ENCODE measurements around the gene TMCO6.
A peak's percentile ranks its signal among the peaks of the same experiment; 100 is the strongest.

The TMCO6 gene

GRCh38 chr5:140603734-140604133 is 35.5 kb upstream of the TMCO6 start:
- Histone ChIP-seq H3K56ac (ENCODE audit: low read length) (no peak overlapping the region), H3K79me1 (ENCODE audit: low read length) (no peaks in the 10 kb centered on the region), H2BK120ac (ENCODE audit: low read depth, low read length) (no peak overlapping the region), H4K5ac (ENCODE audit: low read length) (no peak overlapping the region), H3K4me1 (ENCODE audit: control insufficient read depth, low read depth, low read length) (no peaks in the 10 kb centered on the region), H2BK15ac (replicated peaks; ENCODE audit: low read depth) (no peak overlapping the region), H3K23ac (ENCODE audit: low read length) (no peak overlapping the region), H3K9ac (ENCODE audit: low read length) (no peak overlapping the region), H2AK5ac (ENCODE audit: low read length) (no peak overlapping the region), H3K36me3 (ENCODE audit: control insufficient read depth, insufficient read depth, low read length) (no peaks in the 10 kb centered on the region), H4K8ac (ENCODE audit: low read depth, low read length) (no peak overlapping the region), H3K4ac (ENCODE audit: low read depth, low read length) (no peak overlapping the region), H3K27me3 (ENCODE audit: insufficient read depth, low read length, poor library complexity) (no peaks in the 10 kb centered on the region), H3K18ac (ENCODE audit: low read length) (no peak overlapping the region), H3K4me2 (ENCODE audit: low read length) (no peak overlapping the region), H3K79me2 (ENCODE audit: control insufficient read depth, insufficient read depth, low read length) (no peaks in the 10 kb centered on the region), H3K27ac (ENCODE audit: low read depth, low read length) (no peak overlapping the region), H2BK5ac (ENCODE audit: low read length) (no peak overlapping the region), H3K4me3 (ENCODE audit: low read length) (no peak overlapping the region)
- no peak for DNase-seq
- WGBS (ENCODE audit: extremely low coverage, insufficient coverage, low lambda C conversion rate), result no CpG with 5 or more reads among the region's 2 CpGs

- H3K4ac ChIP-seq (ENCODE audit: low read depth, low read length), result no peak overlapping the region
- no peaks in the 10 kb centered on the region for H3K79me1 ChIP-seq (ENCODE audit: low read length)
- H3K4me1 ChIP-seq (ENCODE audit: control insufficient read depth, low read depth, low read length), result no peaks in the 10 kb centered on the region
- DNase-seq, result no peak
- no peak overlapping the region for H3K56ac ChIP-seq (ENCODE audit: low read length)
- no peak overlapping the region for H3K9ac ChIP-seq (ENCODE audit: low read length)
- no peaks in the 10 kb centered on the region for H3K36me3 ChIP-seq (ENCODE audit: control insufficient read depth, insufficient read depth, low read length)
- no peak overlapping the region for H2BK120ac ChIP-seq (ENCODE audit: low read depth, low read length)
- H3K4me2 ChIP-seq (ENCODE audit: low read length), result no peak overlapping the region
- H4K8ac ChIP-seq (ENCODE audit: low read depth, low read length), result no peak overlapping the region
- no peaks in the 10 kb centered on the region for H3K79me2 ChIP-seq (ENCODE audit: control insufficient read depth, insufficient read depth, low read length)
- WGBS (ENCODE audit: extremely low coverage, insufficient coverage, low lambda C conversion rate), result no CpG with 5 or more reads among the region's 3 CpGs
- no peak overlapping the region for H4K5ac ChIP-seq (ENCODE audit: low read length)
- H2AK5ac ChIP-seq (ENCODE audit: low read length), result no peak overlapping the region
- H3K18ac ChIP-seq (ENCODE audit: low read length), result no peak overlapping the region
- H2BK5ac ChIP-seq (ENCODE audit: low read length), result no peak overlapping the region
- no peak overlapping the region for H3K23ac ChIP-seq (ENCODE audit: low read length)
- H3K27ac ChIP-seq (ENCODE audit: low read depth, low read length), result no peak overlapping the region
- H3K4me3 ChIP-seq (ENCODE audit: low read length), result no peak overlapping the region
- H3K27me3 ChIP-seq (ENCODE audit: insufficient read depth, low read length, poor library complexity), result no peaks in the 10 kb centered on the region
- H2BK15ac ChIP-seq (replicated peaks; ENCODE audit: low read depth), result no peak overlapping the region
These were observed 33.4 kb upstream of the TMCO6 start for GRCh38 chr5:140605879-140606278.

GRCh38 chr5:140607031-140607430 is 32.2 kb upstream of the TMCO6 start:
- H2AK5ac ChIP-seq (ENCODE audit: low read length), result no peak overlapping the region
- H2BK120ac ChIP-seq (ENCODE audit: low read depth, low read length), result no peak overlapping the region
- no peak overlapping the region for H3K4ac ChIP-seq (ENCODE audit: low read depth, low read length)
- H3K9ac ChIP-seq (ENCODE audit: low read length), result no peak overlapping the region
- no peak for DNase-seq
- H4K5ac ChIP-seq (ENCODE audit: low read length), result no peak overlapping the region
- no peak overlapping the region for H2BK5ac ChIP-seq (ENCODE audit: low read length)
- H3K18ac ChIP-seq (ENCODE audit: low read length), result no peak overlapping the region
- no peaks in the 10 kb centered on the region for H3K36me3 ChIP-seq (ENCODE audit: control insufficient read depth, insufficient read depth, low read length)
- no peaks in the 10 kb centered on the region for H3K27me3 ChIP-seq (ENCODE audit: insufficient read depth, low read length, poor library complexity)
- H3K4me2 ChIP-seq (ENCODE audit: low read length), result no peak overlapping the region
- H4K8ac ChIP-seq (ENCODE audit: low read depth, low read length), result no peak overlapping the region
- no peaks in the 10 kb centered on the region for H3K79me2 ChIP-seq (ENCODE audit: control insufficient read depth, insufficient read depth, low read length)
- no peak overlapping the region for H3K4me3 ChIP-seq (ENCODE audit: low read length)
- H3K4me1 ChIP-seq (ENCODE audit: control insufficient read depth, low read depth, low read length), result no peaks in the 10 kb centered on the region
- no peak overlapping the region for H3K56ac ChIP-seq (ENCODE audit: low read length)
- no peaks in the 10 kb centered on the region for H3K79me1 ChIP-seq (ENCODE audit: low read length)
- no peak overlapping the region for H3K27ac ChIP-seq (ENCODE audit: low read depth, low read length)
- no peak overlapping the region for H3K23ac ChIP-seq (ENCODE audit: low read length)
- no peak overlapping the region for H2BK15ac ChIP-seq (replicated peaks; ENCODE audit: low read depth)
- no CpG with 5 or more reads among the region's 2 CpGs for WGBS (ENCODE audit: extremely low coverage, insufficient coverage, low lambda C conversion rate)

GRCh38 chr5:140608722-140609121 is 30.5 kb upstream of the TMCO6 start:
- no peak overlapping the region for H3K23ac ChIP-seq (ENCODE audit: low read length)
- no peak overlapping the region for H3K9ac ChIP-seq (ENCODE audit: low read length)
- H3K18ac ChIP-seq (ENCODE audit: low read length), result no peak overlapping the region
- H4K5ac ChIP-seq (ENCODE audit: low read length), result no peak overlapping the region
- H3K4ac ChIP-seq (ENCODE audit: low read depth, low read length), result no peak overlapping the region
- H3K27ac ChIP-seq (ENCODE audit: low read depth, low read length), result no peak overlapping the region
- no peak for DNase-seq
- no peaks in the 10 kb centered on the region for H3K79me1 ChIP-seq (ENCODE audit: low read length)
- H2BK5ac ChIP-seq (ENCODE audit: low read length), result no peak overlapping the region
- H2AK5ac ChIP-seq (ENCODE audit: low read length), result no peak overlapping the region
- no peak overlapping the region for H3K56ac ChIP-seq (ENCODE audit: low read length)
- H3K4me3 ChIP-seq (ENCODE audit: low read length), result no peak overlapping the region
- H3K4me1 ChIP-seq (ENCODE audit: control insufficient read depth, low read depth, low read length), result no peaks in the 10 kb centered on the region
- H3K4me2 ChIP-seq (ENCODE audit: low read length), result no peak overlapping the region
- H3K27me3 ChIP-seq (ENCODE audit: insufficient read depth, low read length, poor library complexity), result no peaks in the 10 kb centered on the region
- H2BK15ac ChIP-seq (replicated peaks; ENCODE audit: low read depth), result no peak overlapping the region
- no peaks in the 10 kb centered on the region for H3K36me3 ChIP-seq (ENCODE audit: control insufficient read depth, insufficient read depth, low read length)
- no peak overlapping the region for H4K8ac ChIP-seq (ENCODE audit: low read depth, low read length)
- no peaks in the 10 kb centered on the region for H3K79me2 ChIP-seq (ENCODE audit: control insufficient read depth, insufficient read depth, low read length)
- no peak overlapping the region for H2BK120ac ChIP-seq (ENCODE audit: low read depth, low read length)

GRCh38 chr5:140609126-140609525 is 30.1 kb upstream of the TMCO6 start:
- no peak overlapping the region for H4K8ac ChIP-seq (ENCODE audit: low read depth, low read length)
- WGBS (ENCODE audit: extremely low coverage, insufficient coverage, low lambda C conversion rate), result no CpG with 5 or more reads among the region's 4 CpGs

GRCh38 chr5:140611020-140611521 is 28.2 kb upstream of the TMCO6 start:
- Histone ChIP-seq H4K8ac (ENCODE audit: low read depth, low read length) (no peak overlapping the region), H3K23ac (ENCODE audit: low read length) (no peak overlapping the region), H3K79me2 (ENCODE audit: control insufficient read depth, insufficient read depth, low read length) (no peaks in the 10 kb centered on the region), H2BK5ac (ENCODE audit: low read length) (no peak overlapping the region), H3K4me1 (ENCODE audit: control insufficient read depth, low read depth, low read length) (no peaks in the 10 kb centered on the region), H3K4me2 (ENCODE audit: low read length) (no peak overlapping the region), H4K5ac (ENCODE audit: low read length) (no peak overlapping the region), H3K36me3 (ENCODE audit: control insufficient read depth, insufficient read depth, low read length) (no peaks in the 10 kb centered on the region), H2BK15ac (replicated peaks; ENCODE audit: low read depth) (no peak overlapping the region), H3K4ac (ENCODE audit: low read depth, low read length) (no peak overlapping the region), H3K18ac (ENCODE audit: low read length) (no peak overlapping the region), H3K27ac (ENCODE audit: low read depth, low read length) (no peak overlapping the region), H3K56ac (ENCODE audit: low read length) (no peak overlapping the region), H3K9ac (ENCODE audit: low read length) (no peak overlapping the region), H3K27me3 (ENCODE audit: insufficient read depth, low read length, poor library complexity) (no peaks in the 10 kb centered on the region), H3K79me1 (ENCODE audit: low read length) (no peaks in the 10 kb centered on the region), H2AK5ac (ENCODE audit: low read length) (no peak overlapping the region), H3K4me3 (ENCODE audit: low read length) (no peak overlapping the region), H2BK120ac (ENCODE audit: low read depth, low read length) (no peak overlapping the region)
- no CpG with 5 or more reads among the region's 2 CpGs for WGBS (ENCODE audit: extremely low coverage, insufficient coverage, low lambda C conversion rate)
- DNase-seq, result peak; percentile 68

More at GRCh38 chr5:140609126-140609525, 30.1 kb upstream of the TMCO6 start:
- H4K5ac ChIP-seq (ENCODE audit: low read length), result no peak overlapping the region
- no peaks in the 10 kb centered on the region for H3K79me2 ChIP-seq (ENCODE audit: control insufficient read depth, insufficient read depth, low read length)
- no peak overlapping the region for H2BK120ac ChIP-seq (ENCODE audit: low read depth, low read length)
- no peaks in the 10 kb centered on the region for H3K36me3 ChIP-seq (ENCODE audit: control insufficient read depth, insufficient read depth, low read length)
- H2BK5ac ChIP-seq (ENCODE audit: low read length), result no peak overlapping the region
- no peaks in the 10 kb centered on the region for H3K4me1 ChIP-seq (ENCODE audit: control insufficient read depth, low read depth, low read length)
- no peak overlapping the region for H3K4me3 ChIP-seq (ENCODE audit: low read length)
- H2AK5ac ChIP-seq (ENCODE audit: low read length), result no peak overlapping the region
- H2BK15ac ChIP-seq (replicated peaks; ENCODE audit: low read depth), result no peak overlapping the region
- no peak overlapping the region for H3K23ac ChIP-seq (ENCODE audit: low read length)
- no peak for DNase-seq
- no peak overlapping the region for H3K4ac ChIP-seq (ENCODE audit: low read depth, low read length)
- no peak overlapping the region for H3K56ac ChIP-seq (ENCODE audit: low read length)
- no peaks in the 10 kb centered on the region for H3K27me3 ChIP-seq (ENCODE audit: insufficient read depth, low read length, poor library complexity)
- H3K27ac ChIP-seq (ENCODE audit: low read depth, low read length), result no peak overlapping the region
- H3K18ac ChIP-seq (ENCODE audit: low read length), result no peak overlapping the region
- no peak overlapping the region for H3K9ac ChIP-seq (ENCODE audit: low read length)
- no peaks in the 10 kb centered on the region for H3K79me1 ChIP-seq (ENCODE audit: low read length)
- H3K4me2 ChIP-seq (ENCODE audit: low read length), result no peak overlapping the region

Measured in mesendoderm (in vitro differentiated cells).